Measurements from ENCODE around the gene LSM12.
"Not testable (repeated sequence)": the region's sequence is repeated elsewhere in the genome, so short reads cannot be mapped to it uniquely, and the experiment has no call there.

Gene LSM12

DNA sequence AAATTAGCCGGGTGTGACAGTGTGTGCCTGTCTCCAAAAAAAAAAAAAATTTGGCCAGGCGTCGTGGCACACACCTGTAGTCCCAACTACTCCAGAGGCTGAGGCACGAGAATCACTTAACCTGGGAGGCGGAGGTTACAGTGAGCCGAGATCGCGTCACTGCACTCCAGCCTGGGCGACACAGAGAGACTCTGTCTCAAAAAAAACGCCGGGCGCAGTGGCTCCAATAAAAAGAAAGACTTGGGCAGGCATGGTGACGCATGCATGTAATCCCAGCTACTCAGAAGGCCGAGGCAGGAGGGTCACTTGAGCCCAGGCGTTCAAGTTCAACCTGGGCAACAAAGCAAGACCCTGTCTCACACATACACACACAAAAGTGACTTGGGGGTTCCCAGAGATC lies 3.6 kb downstream of the LSM12 start:
- DNase-seq (ENCODE audit: low read depth): no peak
- no peak overlapping the region for H3K4me3 ChIP-seq (ENCODE audit: low read depth, low read length)
- TF ChIP-seq, protein P1, sequence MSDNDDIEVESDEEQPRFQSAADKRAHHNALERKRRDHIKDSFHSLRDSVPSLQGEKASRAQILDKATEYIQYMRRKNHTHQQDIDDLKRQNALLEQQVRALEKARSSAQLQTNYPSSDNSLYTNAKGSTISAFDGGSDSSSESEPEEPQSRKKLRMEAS (IDR thresholded peaks at IDR 0.05; ENCODE audit: low read depth, low read length): no peak
- TF ChIP-seq CTCF (IDR thresholded peaks at IDR 0.05; ENCODE audit: low read depth, low read length) (no peak), POLR2A (IDR thresholded peaks at IDR 0.05; ENCODE audit: extremely low read depth, insufficient read length) (no peak), MYC (IDR thresholded peaks at IDR 0.05; ENCODE audit: low read depth, low read length) (no peak)

DNA sequence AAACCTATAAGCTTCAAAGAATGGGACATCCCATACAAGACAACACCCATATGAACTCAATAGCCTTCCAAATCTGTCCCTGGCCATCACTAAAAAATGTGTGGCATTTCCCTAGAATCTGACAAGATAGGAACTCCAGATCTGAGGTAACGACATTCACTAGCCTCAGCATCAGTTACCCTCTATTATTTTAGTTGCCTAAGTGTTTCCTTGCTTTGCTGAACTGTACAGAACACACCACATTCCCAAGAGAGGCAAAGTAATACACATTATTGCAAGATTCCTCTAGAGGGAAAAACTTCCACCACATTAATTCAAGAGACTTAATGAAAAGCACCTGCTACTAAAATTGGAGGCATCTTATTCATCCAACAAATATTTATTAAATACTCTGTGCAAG lies 5.0 kb downstream of the LSM12 start:
- TF ChIP-seq CTCF (IDR thresholded peaks at IDR 0.05; ENCODE audit: low read depth, low read length) (no peak), POLR2A (IDR thresholded peaks at IDR 0.05; ENCODE audit: extremely low read depth, insufficient read length) (no peak)
- TF ChIP-seq, protein P1 (IDR thresholded peaks at IDR 0.05; ENCODE audit: low read depth, low read length): no peak
- no peak overlapping the region for H3K4me3 ChIP-seq (ENCODE audit: low read depth, low read length)
- no peak for DNase-seq (ENCODE audit: low read depth)

- no peak overlapping the region for H3K4me3 ChIP-seq (ENCODE audit: low read depth, low read length)
- TF ChIP-seq CTCF (IDR thresholded peaks at IDR 0.05; ENCODE audit: low read depth, low read length): no peak
- TF ChIP-seq POLR2A (IDR thresholded peaks at IDR 0.05; ENCODE audit: extremely low read depth, insufficient read length): no peak
- TF ChIP-seq MYC (IDR thresholded peaks at IDR 0.05; ENCODE audit: low read depth, low read length): no peak
- TF ChIP-seq, protein P1 (IDR thresholded peaks at IDR 0.05; ENCODE audit: low read depth, low read length): no peak
- DNase-seq (ENCODE audit: low read depth): no peak
These were observed 7.2 kb downstream of the LSM12 start for GRCh38 chr17:44059101-44059892.

GRCh38 chr17:44053125-44053872 lies 13.2 kb downstream of the LSM12 start:
- no peak overlapping the region for H3K4me3 ChIP-seq (ENCODE audit: low read depth, low read length)
- DNase-seq (ENCODE audit: low read depth): no peak
- TF ChIP-seq, protein P1 (IDR thresholded peaks at IDR 0.05; ENCODE audit: low read depth, low read length): no peak
- TF ChIP-seq MYC (IDR thresholded peaks at IDR 0.05; ENCODE audit: low read depth, low read length) (no peak), POLR2A (IDR thresholded peaks at IDR 0.05; ENCODE audit: extremely low read depth, insufficient read length) (no peak), CTCF (IDR thresholded peaks at IDR 0.05; ENCODE audit: low read depth, low read length) (no peak)

DNA sequence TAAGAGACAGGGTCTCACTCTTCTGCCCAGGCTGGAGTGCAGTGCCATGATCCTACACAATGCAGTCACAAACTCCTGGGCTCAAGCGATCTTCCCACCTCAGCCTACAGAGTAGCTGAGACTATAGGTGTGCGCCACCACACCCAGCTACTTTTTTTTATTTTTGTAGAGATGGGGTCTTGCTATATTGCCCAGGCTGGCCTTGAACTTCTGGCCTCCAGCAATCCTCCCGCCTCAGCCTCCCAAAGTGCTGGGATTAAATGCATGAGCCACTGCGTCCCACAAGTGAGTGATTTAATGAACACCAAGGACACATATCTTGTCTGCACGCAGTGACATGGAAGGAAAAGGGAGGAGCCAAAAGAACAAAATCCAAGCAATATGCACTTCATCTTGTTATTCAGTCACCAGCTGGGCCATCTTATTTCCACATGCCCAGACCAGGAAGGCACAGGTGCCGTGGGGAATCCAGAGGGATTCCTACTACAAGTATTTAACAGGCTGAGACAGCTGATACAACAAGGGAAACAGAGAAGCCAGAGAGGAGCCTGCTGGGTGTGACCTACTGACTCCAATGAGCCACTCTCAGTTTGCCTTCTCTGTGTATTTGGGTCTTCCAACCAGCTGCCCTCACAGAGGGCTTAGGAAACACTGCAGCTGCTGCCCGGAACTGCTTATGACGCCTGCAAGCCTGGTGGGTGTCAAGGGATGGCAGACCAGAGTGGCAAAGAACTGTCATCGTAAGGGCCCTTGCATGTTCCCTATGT lies 17.0 kb downstream of the LSM12 start:
- H3K4me3 ChIP-seq (ENCODE audit: low read depth, low read length): no peak overlapping the region
- TF ChIP-seq, protein P1 (IDR thresholded peaks at IDR 0.05; ENCODE audit: low read depth, low read length): no peak
- TF ChIP-seq CTCF (IDR thresholded peaks at IDR 0.05; ENCODE audit: low read depth, low read length) (no peak), MYC (IDR thresholded peaks at IDR 0.05; ENCODE audit: low read depth, low read length) (no peak), POLR2A (IDR thresholded peaks at IDR 0.05; ENCODE audit: extremely low read depth, insufficient read length) (no peak)
- no peak for DNase-seq (ENCODE audit: low read depth)

DNA sequence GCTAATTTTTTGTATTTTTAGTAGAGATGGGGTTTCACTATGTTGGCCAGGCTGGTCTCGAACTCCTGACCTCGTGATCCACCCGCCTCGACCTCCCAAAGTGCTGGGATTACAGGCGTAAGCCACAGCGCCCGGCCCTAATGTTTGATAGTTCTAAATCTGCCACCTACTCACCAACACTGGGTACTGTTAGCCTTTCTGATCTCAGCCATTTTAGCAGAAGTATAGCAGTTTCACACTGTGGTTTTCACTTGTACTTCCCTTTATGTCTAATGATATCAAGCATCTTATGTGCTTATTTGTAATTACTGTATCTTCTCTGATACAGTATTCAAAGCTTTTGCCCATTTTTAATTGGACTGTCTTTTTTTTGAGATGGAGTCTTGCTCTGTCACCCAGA lies 19.6 kb downstream of the LSM12 start:
- not testable (repeated sequence) for DNase-seq (ENCODE audit: low read depth); H3K4me3 ChIP-seq (ENCODE audit: low read depth, low read length)
